Adrenal gland (tissue), 5 donors: ENCODE measurements around the gene PELI1.
"Not testable (repeated sequence)": the region's sequence is repeated elsewhere in the genome, so short reads cannot be mapped to it uniquely, and the experiment has no call there.

ENCODE experiments used
- POLR2A ChIP-seq, 2 donors: fragments of 450-650 bp; IDR thresholded peaks; one replicate each; pipeline ENCODE4 v1.6.1; 2017; ENCODE audit warnings: antibody characterized with exemption in 2 of 2, mild to moderate bottlenecking in 2 of 2, moderate library complexity in 1 of 2
- TF ChIP-seq, protein P1 (sequence below), 6 experiments: fragments of 450-650 bp in 4 of 6; fragments of 200-600 bp in 2 of 6; sonication (generic) in 1 of 6; IDR thresholded peaks; 1 replicate in 5 of 6; 2 replicates in 1 of 6; pipeline versions ENCODE4 v1.5.1 to v1.8.0; 2016 to 2021; ENCODE audit warnings: antibody characterized with exemption in 6 of 6, mild to moderate bottlenecking in 2 of 6, moderate library complexity in 1 of 6
- donor health status: DM: no; HTN: no; CAD: no.

DNA sequence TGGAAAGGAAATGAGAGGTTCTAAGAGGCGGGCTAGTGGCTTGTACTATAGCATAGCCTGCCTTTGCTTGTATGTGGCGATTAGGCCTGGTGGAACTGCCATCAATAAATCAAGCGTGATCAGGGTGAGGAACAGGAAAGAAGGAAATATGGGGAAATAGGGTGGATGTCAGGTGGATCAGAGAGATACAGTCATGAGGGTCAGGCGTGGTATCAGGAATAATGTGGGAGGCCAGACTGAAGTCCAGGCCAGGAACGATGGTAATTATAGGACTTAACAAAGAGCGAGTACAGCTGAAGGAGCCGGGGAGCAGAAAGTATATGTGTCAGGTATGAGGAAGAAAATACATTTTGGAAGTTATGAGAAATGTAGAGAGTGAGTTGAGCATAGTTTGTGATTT is 67.4 kb downstream of the PELI1 start:
- TF ChIP-seq POLR2A (IDR thresholded peaks at IDR 0.05), result not testable (repeated sequence)
- TF ChIP-seq, protein P1, sequence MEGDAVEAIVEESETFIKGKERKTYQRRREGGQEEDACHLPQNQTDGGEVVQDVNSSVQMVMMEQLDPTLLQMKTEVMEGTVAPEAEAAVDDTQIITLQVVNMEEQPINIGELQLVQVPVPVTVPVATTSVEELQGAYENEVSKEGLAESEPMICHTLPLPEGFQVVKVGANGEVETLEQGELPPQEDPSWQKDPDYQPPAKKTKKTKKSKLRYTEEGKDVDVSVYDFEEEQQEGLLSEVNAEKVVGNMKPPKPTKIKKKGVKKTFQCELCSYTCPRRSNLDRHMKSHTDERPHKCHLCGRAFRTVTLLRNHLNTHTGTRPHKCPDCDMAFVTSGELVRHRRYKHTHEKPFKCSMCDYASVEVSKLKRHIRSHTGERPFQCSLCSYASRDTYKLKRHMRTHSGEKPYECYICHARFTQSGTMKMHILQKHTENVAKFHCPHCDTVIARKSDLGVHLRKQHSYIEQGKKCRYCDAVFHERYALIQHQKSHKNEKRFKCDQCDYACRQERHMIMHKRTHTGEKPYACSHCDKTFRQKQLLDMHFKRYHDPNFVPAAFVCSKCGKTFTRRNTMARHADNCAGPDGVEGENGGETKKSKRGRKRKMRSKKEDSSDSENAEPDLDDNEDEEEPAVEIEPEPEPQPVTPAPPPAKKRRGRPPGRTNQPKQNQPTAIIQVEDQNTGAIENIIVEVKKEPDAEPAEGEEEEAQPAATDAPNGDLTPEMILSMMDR (IDR thresholded peaks at IDR 0.05), result not testable (repeated sequence)
